ENCODE results near the gene URB2.

DNA sequence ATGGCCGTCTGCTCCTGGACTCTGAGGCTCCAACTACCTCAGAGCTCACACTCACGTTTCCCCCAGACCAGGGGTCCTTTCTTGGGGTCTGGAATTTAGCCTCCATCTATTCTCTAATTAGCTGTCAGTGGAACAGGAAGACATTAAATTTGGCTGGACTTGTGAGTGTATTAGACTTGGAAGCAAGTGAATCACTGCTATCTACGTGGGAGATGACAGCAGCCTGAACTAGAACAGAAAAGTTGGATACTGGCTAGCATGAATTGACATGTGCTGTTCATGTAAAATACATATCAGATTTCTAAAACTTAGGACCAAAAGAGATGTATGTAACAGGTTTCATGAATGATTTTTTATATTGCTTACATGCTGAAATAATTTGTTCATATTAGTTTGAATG is 28.2 kb upstream of the URB2 start:
- no peak for TF ChIP-seq POLR2A (IDR thresholded peaks at IDR 0.05)
- TF ChIP-seq, protein P1, sequence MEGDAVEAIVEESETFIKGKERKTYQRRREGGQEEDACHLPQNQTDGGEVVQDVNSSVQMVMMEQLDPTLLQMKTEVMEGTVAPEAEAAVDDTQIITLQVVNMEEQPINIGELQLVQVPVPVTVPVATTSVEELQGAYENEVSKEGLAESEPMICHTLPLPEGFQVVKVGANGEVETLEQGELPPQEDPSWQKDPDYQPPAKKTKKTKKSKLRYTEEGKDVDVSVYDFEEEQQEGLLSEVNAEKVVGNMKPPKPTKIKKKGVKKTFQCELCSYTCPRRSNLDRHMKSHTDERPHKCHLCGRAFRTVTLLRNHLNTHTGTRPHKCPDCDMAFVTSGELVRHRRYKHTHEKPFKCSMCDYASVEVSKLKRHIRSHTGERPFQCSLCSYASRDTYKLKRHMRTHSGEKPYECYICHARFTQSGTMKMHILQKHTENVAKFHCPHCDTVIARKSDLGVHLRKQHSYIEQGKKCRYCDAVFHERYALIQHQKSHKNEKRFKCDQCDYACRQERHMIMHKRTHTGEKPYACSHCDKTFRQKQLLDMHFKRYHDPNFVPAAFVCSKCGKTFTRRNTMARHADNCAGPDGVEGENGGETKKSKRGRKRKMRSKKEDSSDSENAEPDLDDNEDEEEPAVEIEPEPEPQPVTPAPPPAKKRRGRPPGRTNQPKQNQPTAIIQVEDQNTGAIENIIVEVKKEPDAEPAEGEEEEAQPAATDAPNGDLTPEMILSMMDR (IDR thresholded peaks at IDR 0.05) = no peak

All from right lobe of liver (tissue), 4 donors.